Measurements from ENCODE around the gene PLXNB2.

The PLXNB2 gene

DNA sequence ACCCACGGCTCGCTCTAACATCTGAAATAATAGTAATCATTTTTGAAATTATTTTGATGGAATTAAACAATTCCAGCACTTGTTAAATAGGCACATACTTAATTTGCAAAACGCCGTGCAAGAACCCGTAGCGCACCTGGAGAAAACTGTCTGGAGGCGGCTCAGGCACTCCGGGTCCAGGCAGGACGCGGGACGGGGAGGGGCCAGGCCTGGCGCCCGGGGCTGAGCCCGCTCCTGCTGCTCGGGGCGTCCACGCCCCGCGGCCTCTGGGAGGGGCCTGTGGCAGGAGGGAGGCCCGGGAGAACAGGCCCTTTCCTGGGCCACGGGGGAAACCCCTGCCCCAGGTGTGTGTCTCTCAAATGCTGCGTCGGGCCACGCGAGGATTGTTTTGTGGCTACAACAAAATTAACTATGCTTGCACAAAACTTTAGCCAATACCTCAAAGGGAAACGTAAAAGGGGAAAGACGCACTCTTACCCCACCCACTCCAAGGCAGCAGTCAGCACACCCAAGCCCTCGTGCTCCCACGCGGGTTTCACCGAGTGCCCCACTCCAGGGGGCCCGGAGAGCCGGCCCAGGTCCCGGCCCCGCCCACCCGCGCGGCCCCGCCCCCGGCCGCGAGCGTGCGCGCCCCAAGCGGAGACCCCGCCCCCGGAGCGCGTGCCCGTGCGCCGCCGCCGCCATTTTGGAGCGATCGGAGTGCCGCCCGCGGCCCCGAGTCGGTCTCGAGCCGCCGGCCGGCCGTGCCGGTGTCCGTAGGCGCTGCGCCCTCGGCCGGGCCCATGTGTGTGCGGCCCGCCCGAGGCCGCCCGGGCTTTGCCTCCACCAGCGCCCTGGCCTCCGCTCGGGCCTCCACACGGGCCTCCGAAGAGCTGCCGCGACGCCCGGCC is 35.5 kb upstream of the PLXNB2 start, which contains the start of gene PPP6R2 (continued):
- TF ChIP-seq RBAK (tag by site-specific recombination; IDR thresholded peaks at IDR 0.05) (no peak), ZNF223 (tag by site-specific recombination; IDR thresholded peaks at IDR 0.05) (peak; percentile 92), ZBTB21 (tag by site-specific recombination; IDR thresholded peaks at IDR 0.05) (no peak), ZFP37 (tag by site-specific recombination; IDR thresholded peaks at IDR 0.05) (0 out of 2 replicates have a peak, but pooled peaks have one; percentile 14), SP3 (tag by site-specific recombination; IDR thresholded peaks at IDR 0.05) (peak; percentile 88), ZNF510 (tag by site-specific recombination; IDR thresholded peaks at IDR 0.05; ENCODE audit: insufficient replicate concordance) (no peak), ZNF768 (tag by site-specific recombination; IDR thresholded peaks at IDR 0.05) (no peak), ZNF24 (tag by site-specific recombination; IDR thresholded peaks at IDR 0.05) (no peak), ZEB2 (tag by site-specific recombination; IDR thresholded peaks at IDR 0.05) (peak; percentile 93), EGR2 (tag by site-specific recombination; IDR thresholded peaks at IDR 0.05; ENCODE audit: low read depth) (peak; percentile 74), ZBTB10 (tag by site-specific recombination; IDR thresholded peaks at IDR 0.05) (peak; percentile 51; the same call in 1 of the 2 replicates), YY2 (tag by site-specific recombination; IDR thresholded peaks at IDR 0.05) (no peak), ZNF37A (tag by site-specific recombination; IDR thresholded peaks at IDR 0.05) (no peak), ZNF624 (tag by site-specific recombination; IDR thresholded peaks at IDR 0.05) (no peak), ZNF324 (tag by site-specific recombination; IDR thresholded peaks at IDR 0.05) (no peak), KLF8 (tag by site-specific recombination; IDR thresholded peaks at IDR 0.05) (peak; percentile 9; the same call in 1 of the 2 replicates), ZNF76 (tag by site-specific recombination; IDR thresholded peaks at IDR 0.05; ENCODE audit: borderline replicate concordance, low read depth) (no peak), ZNF571 (tag by site-specific recombination; IDR thresholded peaks at IDR 0.05) (no peak), ZBTB48 (tag by site-specific recombination; IDR thresholded peaks at IDR 0.05) (peak; percentile 54), ZNF433 (tag by site-specific recombination; IDR thresholded peaks at IDR 0.05; ENCODE audit: low read depth) (no peak), ZNF280C (tag by site-specific recombination; IDR thresholded peaks at IDR 0.05) (no peak), ZNF660 (tag by site-specific recombination; IDR thresholded peaks at IDR 0.05) (no peak), ZBTB7A (tag by site-specific recombination; IDR thresholded peaks at IDR 0.05; ENCODE audit: low read depth) (0 out of 2 replicates have a peak, but pooled peaks have one; percentile 51), YY1 (tag by site-specific recombination; IDR thresholded peaks at IDR 0.05) (no peak), ZNF114 (tag by site-specific recombination; IDR thresholded peaks at IDR 0.05) (no peak), ZBTB8A (tag by site-specific recombination; IDR thresholded peaks at IDR 0.05) (peak; percentile 34; the same call in 1 of the 2 replicates)
- TF ChIP-seq, protein P1, sequence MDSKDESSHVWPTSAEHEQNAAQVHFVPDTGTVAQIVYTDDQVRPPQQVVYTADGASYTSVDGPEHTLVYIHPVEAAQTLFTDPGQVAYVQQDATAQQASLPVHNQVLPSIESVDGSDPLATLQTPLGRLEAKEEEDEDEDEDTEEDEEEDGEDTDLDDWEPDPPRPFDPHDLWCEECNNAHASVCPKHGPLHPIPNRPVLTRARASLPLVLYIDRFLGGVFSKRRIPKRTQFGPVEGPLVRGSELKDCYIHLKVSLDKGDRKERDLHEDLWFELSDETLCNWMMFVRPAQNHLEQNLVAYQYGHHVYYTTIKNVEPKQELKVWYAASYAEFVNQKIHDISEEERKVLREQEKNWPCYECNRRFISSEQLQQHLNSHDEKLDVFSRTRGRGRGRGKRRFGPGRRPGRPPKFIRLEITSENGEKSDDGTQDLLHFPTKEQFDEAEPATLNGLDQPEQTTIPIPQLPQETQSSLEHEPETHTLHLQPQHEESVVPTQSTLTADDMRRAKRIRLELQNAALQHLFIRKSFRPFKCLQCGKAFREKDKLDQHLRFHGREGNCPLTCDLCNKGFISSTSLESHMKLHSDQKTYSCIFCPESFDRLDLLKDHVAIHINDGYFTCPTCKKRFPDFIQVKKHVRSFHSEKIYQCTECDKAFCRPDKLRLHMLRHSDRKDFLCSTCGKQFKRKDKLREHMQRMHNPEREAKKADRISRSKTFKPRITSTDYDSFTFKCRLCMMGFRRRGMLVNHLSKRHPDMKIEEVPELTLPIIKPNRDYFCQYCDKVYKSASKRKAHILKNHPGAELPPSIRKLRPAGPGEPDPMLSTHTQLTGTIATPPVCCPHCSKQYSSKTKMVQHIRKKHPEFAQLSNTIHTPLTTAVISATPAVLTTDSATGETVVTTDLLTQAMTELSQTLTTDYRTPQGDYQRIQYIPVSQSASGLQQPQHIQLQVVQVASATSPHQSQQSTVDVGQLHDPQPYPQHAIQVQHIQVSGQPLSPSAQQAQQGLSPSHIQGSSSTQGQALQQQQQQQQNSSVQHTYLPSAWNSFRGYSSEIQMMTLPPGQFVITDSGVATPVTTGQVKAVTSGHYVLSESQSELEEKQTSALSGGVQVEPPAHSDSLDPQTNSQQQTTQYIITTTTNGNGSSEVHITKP (tag by site-specific recombination; IDR thresholded peaks at IDR 0.05), result no peak; the same call in 1 of the 2 replicates
- TF ChIP-seq, protein P2, sequence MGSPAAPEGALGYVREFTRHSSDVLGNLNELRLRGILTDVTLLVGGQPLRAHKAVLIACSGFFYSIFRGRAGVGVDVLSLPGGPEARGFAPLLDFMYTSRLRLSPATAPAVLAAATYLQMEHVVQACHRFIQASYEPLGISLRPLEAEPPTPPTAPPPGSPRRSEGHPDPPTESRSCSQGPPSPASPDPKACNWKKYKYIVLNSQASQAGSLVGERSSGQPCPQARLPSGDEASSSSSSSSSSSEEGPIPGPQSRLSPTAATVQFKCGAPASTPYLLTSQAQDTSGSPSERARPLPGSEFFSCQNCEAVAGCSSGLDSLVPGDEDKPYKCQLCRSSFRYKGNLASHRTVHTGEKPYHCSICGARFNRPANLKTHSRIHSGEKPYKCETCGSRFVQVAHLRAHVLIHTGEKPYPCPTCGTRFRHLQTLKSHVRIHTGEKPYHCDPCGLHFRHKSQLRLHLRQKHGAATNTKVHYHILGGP (tag by site-specific recombination; IDR thresholded peaks at IDR 0.05), result no peak
- TF ChIP-seq, protein P3, sequence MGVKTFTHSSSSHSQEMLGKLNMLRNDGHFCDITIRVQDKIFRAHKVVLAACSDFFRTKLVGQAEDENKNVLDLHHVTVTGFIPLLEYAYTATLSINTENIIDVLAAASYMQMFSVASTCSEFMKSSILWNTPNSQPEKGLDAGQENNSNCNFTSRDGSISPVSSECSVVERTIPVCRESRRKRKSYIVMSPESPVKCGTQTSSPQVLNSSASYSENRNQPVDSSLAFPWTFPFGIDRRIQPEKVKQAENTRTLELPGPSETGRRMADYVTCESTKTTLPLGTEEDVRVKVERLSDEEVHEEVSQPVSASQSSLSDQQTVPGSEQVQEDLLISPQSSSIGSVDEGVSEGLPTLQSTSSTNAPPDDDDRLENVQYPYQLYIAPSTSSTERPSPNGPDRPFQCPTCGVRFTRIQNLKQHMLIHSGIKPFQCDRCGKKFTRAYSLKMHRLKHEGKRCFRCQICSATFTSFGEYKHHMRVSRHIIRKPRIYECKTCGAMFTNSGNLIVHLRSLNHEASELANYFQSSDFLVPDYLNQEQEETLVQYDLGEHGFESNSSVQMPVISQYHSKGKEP (tag by site-specific recombination; IDR thresholded peaks at IDR 0.05), result no peak

Data from HEK293 (cell line).